Measurements from ENCODE around the gene CCDC127. TPM values are rescaled to one million over a fixed set of nuclear protein-coding genes. Genes with fewer than 3 reads are reported as not detected.
"Not testable (repeated sequence)": the region's sequence is repeated elsewhere in the genome, so short reads cannot be mapped to it uniquely, and the experiment has no call there.

Gene CCDC127
- total RNA-seq, 2 donors from 2014 or later: 5.6 to 7.1 TPM

DNA sequence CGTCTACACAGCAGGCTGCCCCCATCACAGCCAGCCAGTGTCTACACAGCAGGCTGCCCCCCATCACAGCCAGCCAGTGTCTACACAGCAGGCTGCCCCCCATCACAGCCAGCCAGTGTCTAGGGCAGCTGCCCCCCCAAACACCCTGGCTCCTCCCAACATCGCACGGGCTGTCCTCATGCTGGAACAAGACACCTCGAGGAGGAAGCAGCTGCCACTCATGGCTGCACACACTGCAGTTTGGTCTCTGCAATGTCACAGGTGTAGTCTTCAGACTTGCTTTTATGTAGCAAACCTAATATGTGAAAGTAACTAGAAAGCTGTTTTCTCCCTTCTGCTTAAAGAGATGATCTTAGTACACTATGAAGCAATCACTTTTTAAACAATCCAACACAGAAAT lies 17.0 kb downstream of the CCDC127 start:
- Histone ChIP-seq H3K36me3 (peaks cover 25% of the 10 kb centered on the region), H3K4me1 (peaks cover 0 to 12% of the 10 kb centered on the region in 2 donors), H3K27ac (peak overlapping the region in 1 of 2 donors; percentile 58), H3K9me3 (no peaks in the 10 kb centered on the region), H3K4me3 (no peak overlapping the region), H3K27me3 (no peaks in the 10 kb centered on the region)
- DNase-seq (ENCODE audit: low spot score): no peak
- TF ChIP-seq, protein P1, sequence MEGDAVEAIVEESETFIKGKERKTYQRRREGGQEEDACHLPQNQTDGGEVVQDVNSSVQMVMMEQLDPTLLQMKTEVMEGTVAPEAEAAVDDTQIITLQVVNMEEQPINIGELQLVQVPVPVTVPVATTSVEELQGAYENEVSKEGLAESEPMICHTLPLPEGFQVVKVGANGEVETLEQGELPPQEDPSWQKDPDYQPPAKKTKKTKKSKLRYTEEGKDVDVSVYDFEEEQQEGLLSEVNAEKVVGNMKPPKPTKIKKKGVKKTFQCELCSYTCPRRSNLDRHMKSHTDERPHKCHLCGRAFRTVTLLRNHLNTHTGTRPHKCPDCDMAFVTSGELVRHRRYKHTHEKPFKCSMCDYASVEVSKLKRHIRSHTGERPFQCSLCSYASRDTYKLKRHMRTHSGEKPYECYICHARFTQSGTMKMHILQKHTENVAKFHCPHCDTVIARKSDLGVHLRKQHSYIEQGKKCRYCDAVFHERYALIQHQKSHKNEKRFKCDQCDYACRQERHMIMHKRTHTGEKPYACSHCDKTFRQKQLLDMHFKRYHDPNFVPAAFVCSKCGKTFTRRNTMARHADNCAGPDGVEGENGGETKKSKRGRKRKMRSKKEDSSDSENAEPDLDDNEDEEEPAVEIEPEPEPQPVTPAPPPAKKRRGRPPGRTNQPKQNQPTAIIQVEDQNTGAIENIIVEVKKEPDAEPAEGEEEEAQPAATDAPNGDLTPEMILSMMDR (IDR thresholded peaks at IDR 0.05): no peak

DNA sequence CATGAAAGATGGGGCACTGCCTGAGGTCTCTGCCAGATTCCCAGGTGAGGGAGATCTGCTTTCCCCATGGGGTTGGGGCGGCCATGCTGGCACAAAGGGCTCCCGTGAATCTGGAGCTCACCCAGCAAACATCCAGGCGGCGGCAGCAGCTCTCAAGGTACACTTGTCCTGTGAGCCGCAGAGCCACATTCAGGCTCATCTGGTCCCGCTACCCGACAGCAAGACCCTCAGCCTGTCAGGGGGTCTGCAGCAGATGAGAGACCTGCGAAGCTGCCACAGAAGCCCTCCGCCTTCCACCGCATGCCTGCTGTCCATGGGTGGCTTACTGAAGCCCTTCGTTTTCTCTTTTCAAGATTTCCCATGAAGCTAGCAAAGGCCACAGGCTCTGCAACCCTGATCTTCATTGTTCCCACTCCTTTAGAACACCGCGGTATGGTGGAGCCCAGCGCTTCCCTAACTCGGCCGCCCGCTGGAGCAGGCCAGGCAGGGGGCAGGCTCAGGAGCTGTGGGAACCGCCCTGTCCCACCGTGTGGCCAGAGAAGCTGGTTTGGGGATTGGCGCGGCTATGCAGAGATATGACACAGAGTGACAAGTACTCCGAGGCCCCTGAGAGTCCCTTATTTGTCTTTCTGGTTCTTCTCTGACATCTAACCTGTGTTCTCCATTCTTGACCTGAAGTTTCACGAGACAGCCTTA lies 17.9 kb downstream of the CCDC127 start:
- TF ChIP-seq, protein P1 (IDR thresholded peaks at IDR 0.05): no peak
- Histone ChIP-seq H3K9me3 (no peaks in the 10 kb centered on the region), H3K4me3 (no peak overlapping the region), H3K27ac (peak overlapping the region; percentile 54 to 58), H3K4me1 (peaks cover 0 to 7% of the 10 kb centered on the region in 2 donors), H3K36me3 (peaks cover 20% of the 10 kb centered on the region), H3K27me3 (no peaks in the 10 kb centered on the region)
- DNase-seq (ENCODE audit: low spot score): no peak

DNA sequence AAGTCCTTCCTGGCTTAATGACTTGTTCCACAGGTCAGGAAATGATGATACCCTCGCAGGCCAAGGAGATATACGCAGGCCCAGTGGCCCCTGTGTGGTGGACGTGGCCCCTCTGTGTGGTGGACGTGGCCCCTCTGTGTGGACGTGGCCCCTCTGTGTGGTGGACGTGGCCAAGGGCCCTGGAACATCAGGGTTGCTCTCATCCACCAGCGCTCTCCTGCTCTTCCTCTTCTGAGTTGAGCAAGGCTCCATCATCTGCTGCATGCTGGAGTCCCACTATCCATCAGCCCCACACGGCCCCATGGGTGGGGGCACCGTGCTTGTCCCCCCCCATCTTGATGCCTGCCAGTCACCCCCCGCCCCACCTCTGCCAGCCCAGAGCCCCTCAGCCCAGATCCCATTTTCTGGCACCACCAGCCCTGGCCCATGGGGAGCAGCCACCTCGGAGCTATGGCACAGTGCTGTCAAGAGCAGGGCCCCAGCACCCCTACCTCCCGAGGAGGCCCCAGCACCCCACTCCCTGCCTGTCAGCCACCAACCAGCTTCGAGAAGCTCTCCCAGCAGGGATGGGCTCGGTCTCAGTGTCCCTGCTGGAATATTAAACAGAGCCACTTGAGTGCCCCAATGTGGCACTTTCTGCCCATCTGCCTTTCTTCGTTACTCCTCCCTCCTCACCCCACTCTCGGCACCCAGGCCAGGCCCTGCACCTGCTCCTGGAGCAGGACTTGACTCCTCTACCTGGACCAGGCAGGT lies 18.6 kb downstream of the CCDC127 start:
- H3K36me3 ChIP-seq: peaks cover 13% of the 10 kb centered on the region
- no peak overlapping the region for H3K4me3 ChIP-seq
- TF ChIP-seq, protein P1 (IDR thresholded peaks at IDR 0.05): no peak
- no peaks in the 10 kb centered on the region for H3K27me3 ChIP-seq
- H3K27ac ChIP-seq: peak overlapping the region; percentile 54 to 58
- H3K9me3 ChIP-seq: no peaks in the 10 kb centered on the region
- no peak for DNase-seq (ENCODE audit: low spot score)
- H3K4me1 ChIP-seq: peaks cover 0 to 14% of the 10 kb centered on the region in 2 donors

DNA sequence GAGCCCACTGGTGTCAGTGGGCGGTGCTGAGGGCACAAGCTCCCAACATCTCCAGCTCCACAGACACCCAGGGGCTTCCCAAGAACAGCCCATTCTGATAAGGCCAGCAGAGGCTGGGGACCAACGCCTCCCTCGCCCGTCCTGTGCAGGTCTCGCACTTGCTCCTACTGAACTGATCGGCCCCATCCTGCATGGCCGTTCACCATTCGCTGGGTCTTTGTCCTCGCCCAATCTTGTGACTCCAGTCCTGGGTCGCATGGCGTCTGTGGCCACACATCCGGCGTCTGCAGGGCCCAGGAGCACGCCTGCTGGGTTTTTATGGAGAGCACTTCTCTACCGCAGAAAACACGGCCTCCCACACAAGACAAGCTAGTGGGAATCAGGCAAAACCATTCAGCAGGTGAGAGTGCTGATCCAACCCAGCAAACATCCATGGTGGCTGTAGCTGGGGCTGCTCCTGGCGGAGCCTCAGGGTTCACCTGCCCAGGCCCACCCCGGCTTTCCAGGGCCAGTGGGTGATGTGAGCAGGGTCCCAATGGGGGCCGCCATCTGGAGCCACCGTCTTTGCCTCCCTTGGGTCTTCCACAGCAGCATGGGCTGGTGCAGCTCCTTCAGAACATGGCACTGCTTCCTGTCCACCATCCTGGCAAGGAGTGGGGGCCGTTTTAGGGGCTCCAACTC lies 19.3 kb downstream of the CCDC127 start:
- Histone ChIP-seq H3K27ac (peak overlapping the region; percentile 3 to 51), H3K4me1 (peaks cover 0 to 17% of the 10 kb centered on the region in 2 donors), H3K36me3 (peaks cover 7% of the 10 kb centered on the region), H3K4me3 (no peak overlapping the region), H3K27me3 (no peaks in the 10 kb centered on the region), H3K9me3 (no peaks in the 10 kb centered on the region)
- TF ChIP-seq, protein P1 (IDR thresholded peaks at IDR 0.05): no peak
- no peak for DNase-seq (ENCODE audit: low spot score)

DNA sequence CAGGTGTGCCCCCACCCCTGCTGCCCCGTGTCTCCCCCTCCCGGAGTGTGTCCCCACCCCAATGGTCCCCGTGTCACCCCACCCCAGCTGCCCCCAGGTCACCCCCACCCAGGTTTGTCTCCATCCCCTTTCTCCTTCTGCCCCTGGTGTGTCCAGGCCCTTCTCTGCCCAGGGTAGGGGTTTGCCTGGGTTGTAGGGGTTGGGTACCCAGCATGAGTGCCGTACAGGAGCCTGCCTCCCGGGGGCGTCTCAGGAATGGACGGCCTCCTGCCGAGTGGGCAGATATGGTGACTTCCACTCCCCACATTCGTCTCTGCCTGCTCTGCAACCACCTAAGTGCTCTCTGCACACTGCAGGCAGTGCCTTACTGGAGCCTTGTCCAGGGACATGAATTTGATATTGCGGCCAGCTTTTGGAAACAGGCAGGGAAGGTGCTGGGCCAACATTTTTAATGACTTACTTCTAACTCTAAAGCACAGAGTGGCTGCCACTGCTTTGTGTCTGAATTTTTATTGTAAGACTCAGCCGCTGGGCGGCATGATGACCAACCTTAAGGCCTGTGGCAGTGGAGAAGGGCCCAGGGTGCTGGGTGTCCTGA lies 20.0 kb downstream of the CCDC127 start:
- Histone ChIP-seq H3K27me3 (no peaks in the 10 kb centered on the region), H3K9me3 (no peaks in the 10 kb centered on the region), H3K4me3 (no peak overlapping the region), H3K27ac (peak overlapping the region; percentile 3 to 51), H3K4me1 (peaks cover 0 to 22% of the 10 kb centered on the region in 2 donors), H3K36me3 (peaks cover under 1% of the 10 kb centered on the region)
- DNase-seq (ENCODE audit: low spot score): no peak
- TF ChIP-seq, protein P1 (IDR thresholded peaks at IDR 0.05): no peak

DNA sequence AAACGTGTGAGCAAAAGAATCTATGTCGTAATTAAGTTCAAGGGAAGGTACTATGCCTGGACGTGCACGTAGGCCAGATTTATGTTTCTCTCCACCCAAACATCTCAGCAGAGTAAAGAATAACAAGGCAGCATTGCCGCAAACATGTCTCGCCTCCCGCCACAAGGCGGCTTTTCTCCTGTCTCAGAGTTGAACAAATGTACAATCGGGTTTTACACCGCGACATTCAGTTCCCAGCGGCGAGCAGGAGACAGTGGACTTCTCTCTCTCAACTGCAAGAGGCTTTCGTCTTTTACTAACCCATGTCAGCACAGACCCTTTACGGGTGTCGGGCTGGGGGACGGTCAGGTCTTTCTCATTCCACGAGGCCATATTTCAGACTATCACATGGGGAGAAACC lies 20.9 kb downstream of the CCDC127 start:
- not testable (repeated sequence) for H3K9me3 ChIP-seq; DNase-seq (ENCODE audit: low spot score); H3K36me3 ChIP-seq; H3K27ac ChIP-seq; H3K4me3 ChIP-seq; H3K27me3 ChIP-seq
- H3K4me1 ChIP-seq: peaks cover 0 to 22% of the 10 kb centered on the region in 2 donors

Data from right atrium auricular region (tissue), 2 donors.